Stimulated activated CD8-positive, alpha-beta memory T cell treated with anti-CD3 and anti-CD28 coated beads, Interleukin-2, amount 100 ng/mL, for 48 hours (primary cell): ENCODE data around the gene KIRREL3.

ENCODE experiments used
- DNase-seq, 2 donors: peaks; one replicate each; pipeline ENCODE4 v3.0.0-alpha.2; 2020; ENCODE audit warnings: low read depth in 2 of 2

Gene KIRREL3

GRCh38 chr11:126421271-126421671 is 579.3 kb downstream of the KIRREL3 start:
- DNase-seq = no peak

DNA sequence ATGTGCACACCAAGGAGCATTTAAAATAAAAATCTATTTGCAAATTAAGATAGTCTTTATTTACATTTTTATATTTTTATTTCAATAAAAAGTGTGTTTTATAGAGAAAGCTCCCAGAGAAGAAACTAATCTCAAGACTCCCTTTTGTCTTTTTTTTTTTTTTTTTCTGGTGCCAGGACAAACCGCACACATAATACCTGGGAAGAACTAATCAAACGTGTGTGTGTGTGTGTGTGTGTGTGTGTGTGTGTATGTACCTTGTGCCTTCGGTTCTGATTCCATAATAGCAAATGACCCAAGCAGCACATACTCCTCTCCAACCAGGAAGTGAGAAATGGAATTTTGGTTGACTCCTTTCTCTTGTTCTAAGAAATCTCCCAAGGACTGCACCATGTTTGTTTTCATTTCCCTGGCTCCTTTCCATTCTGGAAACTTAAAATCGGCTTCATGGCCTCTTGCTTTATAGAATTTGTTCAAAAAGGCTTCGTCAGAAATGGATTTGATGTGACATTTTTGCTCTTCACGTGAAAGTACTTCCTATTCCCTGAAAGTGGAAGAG is 579.8 kb downstream of the KIRREL3 start:
- no peak for DNase-seq

DNA sequence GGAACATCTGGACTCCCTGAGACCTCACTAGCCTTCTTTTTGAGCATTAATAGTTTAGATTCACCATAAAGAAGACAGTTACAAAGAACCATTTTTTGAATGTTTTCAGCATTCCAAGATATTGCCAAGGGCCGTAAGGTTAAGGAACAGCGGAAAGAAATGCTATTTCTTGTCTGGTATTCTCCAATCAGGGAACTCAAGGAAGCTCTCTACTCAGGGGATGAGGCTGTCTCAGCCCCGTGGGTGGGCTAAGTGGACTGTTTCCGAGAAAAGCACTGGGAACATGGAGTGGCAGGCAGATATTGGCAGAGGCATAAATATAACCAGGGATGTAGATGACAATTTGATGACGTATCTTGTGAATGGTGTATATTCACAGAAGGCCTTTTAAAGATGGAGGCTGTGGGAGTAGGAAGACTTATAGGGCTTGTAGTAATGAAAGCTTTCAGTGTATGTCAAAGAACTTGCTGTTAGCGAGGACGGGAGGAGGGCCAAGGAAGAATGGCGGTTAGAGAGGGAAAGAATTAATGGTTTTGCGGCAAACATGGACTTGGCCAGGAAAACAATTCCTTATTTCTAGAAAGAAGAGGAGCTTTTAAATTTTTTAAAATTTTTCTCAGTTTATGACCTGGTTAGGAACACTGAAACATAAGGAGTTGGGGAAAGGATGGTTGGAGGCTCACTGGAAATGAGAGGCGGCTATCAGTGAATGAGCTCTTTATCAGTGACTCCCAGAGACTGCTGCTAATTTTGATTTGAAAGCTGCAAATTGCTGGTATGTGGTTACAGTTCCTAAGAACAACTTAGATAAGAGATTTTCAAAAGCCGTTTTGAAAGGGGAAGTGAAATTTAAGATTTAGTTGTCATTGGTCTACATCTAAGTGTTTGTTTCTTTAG is 580.5 kb downstream of the KIRREL3 start:
- DNase-seq = no peak

- no peak for DNase-seq
Measured at GRCh38 chr11:126418887-126419286, 581.7 kb downstream of the KIRREL3 start.

DNA sequence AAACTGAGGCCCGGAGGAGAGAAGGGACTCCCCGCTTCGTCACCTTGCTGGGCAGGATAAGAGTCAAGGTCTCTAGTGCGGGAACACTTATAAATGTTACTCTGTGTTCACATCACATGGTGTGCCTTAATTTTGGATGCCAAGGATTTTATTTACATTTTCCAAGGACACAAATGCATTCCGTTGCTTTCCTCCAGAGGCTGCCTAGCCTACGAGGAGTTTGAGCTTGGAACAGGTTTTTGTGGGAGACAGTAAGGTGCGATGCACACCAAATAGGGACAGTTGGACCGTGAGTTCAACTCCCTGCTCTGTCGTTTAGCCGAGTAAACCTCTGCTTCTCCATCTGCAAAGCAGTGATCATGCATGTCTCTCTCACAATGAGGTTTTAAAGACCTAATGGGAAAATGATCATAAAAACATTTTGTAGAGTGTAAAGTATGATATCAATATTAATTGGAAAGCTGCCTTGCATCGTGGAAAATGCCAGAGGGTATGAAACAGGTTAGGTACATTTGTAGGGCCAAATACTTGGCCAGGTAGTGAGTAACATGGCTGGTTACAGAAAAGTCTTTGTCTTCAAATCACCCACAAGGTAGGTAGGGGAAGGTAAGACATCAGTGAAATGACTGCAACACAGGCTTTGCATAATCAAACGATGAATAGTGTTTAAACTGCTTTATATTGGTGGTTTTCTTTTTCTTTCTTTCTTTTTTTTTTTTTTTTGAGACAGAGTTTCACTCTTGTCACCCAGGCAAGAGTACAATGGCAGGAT is 583.3 kb downstream of the KIRREL3 start:
- DNase-seq = no peak

DNA sequence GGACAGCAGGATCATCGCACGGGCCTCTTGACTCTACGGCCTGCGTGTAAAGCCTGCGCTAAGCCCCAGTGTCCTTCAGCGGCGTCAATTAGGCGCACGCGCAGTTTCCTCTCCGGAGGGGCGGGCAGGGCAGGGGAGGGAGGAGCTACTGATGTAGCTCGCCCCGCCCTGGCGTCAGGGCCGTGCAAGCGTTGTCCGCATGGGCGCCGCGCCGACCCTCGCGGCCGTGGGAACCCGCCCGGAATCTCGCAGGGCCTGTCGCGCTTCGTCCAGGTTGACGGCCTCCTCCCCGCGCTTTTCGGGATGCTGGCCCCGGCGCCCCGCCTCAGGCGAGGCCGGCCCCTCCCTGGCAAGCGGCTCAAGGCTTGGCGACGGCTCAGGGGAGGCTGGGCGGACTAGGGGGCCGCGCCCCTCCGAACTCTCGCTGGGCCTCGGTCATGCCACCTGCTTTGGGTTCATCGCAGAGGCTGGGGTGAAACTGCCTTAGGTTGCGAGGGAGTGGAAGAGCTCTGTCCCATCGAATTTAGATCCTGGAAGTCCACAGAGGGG is 584.0 kb downstream of the KIRREL3 start:
- DNase-seq = peak; percentile 63 to 64

DNA sequence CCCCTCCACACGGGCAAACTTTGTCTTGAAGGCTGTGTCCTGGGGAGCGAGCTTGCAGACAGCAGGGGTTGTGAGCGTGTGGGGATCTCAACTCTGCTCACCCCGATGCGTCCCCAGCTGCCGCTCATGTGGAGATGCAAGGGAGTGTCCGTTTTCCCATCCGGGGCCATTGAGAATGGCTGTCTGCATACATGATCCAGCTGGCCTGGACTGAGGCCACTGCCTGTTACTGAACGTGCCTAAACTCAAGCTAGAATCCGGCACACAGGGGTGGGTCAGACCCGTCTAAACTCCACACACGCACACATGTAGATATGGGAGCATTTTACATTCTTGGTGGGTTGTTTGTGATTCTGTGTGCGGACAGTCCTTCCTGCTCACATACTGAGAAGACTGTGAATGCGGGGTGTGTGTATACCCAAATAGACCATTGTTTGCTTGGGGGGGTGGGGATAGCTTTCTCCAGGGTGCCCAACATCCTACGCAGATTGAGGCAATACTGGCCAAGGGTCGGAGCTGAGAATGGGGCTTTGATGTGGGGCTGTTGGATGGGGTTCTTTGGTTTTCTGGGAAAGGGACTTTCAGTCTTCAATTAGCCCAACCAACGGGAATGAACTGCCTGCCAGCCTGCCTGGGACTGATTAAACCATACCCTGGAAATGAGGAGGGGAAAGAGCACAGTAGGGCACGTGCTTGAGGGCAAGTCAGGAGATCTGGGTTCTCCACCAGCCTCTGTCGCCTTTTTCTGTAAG is 584.7 kb downstream of the KIRREL3 start:
- no peak for DNase-seq

DNA sequence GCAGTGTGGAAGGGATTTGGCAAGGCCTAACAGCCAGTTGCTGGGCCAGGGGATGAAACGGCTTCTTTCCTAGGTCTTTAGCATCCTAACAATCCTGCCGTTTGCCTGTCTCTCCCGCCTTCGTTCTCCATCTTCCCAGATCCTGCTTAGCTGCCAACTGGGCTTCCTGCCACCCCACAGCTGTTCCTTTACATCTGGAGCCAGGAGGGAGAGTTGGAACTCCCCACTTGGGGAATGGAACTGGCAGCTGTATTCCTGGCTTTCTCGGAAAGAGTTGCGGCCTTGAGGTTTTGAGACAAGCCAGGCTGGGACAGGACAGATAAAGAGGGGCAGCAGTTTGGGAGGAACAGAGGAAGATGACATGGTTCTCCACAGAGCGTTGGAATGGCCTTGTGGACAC is 585.4 kb downstream of the KIRREL3 start:
- DNase-seq = no peak

DNA sequence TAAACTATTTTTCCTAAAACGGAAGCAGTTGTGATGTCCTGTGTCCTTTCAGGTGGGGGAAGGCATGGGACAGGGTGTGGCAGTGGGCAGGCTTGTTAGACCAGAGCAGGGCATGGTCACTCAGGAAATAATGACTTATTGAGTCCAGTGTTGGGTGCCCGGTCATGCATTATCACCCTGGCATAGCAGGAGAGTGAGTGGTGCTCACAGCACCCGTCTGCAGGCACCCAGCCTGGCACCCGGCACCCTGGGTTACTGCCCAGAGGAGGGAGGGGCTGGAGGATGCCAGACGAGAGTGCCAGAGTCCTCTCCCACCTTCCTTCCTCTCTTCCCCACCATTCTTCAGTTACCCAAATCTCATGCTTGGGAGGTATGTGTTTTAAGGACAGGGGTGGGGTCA is 586.0 kb downstream of the KIRREL3 start:
- DNase-seq = no peak

GRCh38 chr11:126413843-126414405 is 586.6 kb downstream of the KIRREL3 start:
- DNase-seq = no peak

- DNase-seq = no peak
Measured at GRCh38 chr11:126413426-126413825, 587.1 kb downstream of the KIRREL3 start.

DNA sequence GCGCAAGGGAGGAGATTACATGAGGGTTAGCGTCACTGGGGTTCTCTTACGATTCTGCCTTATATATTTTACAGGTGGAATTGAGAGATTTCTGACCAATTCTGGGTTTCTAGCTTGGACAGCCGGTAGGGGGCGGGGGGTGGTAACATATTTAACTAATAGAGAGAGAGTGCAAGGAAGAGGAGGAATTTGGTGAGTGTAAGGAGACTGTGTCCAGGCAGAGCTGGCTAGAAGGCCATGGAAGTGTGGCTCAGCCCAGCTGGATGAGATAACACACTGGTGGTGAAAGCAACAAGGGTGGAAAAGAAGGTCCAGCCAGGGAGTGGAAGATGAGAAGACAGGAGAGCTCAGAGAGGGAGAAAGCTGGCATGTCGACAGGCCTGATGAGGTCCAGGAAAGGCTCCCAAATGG is 588.6 kb downstream of the KIRREL3 start:
- no peak for DNase-seq

DNA sequence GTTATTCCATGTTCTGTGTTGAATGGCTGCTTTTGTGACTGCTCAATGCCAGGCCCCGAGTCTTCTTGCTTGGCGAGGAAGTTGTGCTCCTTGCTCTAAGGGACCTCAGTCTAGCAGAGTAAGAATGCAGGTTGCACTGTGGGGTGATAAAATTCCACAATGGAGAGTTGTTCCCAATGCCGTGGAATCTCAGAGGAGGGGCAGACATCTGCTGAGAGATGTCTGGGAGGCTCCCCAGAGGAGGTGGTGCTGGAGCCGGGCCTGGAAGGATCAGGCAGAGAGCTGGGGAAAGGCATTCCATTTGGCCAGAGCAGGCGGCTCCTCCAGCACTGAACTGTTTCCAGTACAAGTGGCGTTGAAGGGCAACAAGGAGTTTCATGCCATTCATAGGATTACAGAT is 589.9 kb downstream of the KIRREL3 start:
- DNase-seq = no peak

DNA sequence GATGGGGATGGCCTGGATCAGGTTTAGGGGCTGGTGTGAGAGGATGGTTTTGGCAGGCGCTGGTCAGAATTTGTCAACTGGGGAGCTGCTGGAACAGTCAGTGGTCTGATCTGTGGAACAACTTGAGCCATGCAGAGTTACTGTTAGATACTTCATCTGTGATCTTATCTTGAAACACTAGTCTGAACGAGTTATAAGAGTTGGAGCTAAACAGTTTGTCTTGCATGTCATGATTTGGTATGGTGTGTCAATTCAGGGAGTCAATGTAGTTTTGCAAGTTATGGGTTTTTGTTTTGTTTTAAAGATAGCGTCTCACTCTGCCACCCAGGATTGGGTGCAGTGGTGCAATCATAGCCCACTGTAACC is 591.0 kb downstream of the KIRREL3 start:
- no peak for DNase-seq

GRCh38 chr11:126408901-126409619 is 591.5 kb downstream of the KIRREL3 start:
- DNase-seq = no peak

- DNase-seq = no peak
Measured at GRCh38 chr11:126408496-126408895, 592.1 kb downstream of the KIRREL3 start.

GRCh38 chr11:126407682-126408288 is 592.8 kb downstream of the KIRREL3 start:
- DNase-seq = no peak

GRCh38 chr11:126407101-126407521 is 593.5 kb downstream of the KIRREL3 start:
- DNase-seq = no peak

DNA sequence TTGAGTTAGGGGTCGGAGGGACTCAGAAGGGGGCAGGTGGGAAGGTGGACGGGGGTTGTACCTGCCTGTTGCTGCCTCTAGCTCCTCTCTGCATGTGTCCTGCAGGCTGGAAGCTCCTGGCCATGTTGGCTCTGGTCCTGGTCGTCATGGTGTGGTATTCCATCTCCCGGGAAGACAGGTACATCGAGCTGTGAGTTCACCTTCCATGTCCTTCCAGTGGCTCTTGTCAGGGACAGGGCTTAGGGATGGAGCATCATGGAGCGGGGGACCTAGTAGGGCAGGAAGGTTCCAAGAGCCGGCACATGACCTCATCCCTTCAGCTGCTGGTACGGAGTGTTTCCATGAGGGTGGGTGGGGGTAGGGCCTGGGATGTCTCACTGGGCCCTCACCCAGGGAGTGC is 594.2 kb downstream of the KIRREL3 start:
- no peak for DNase-seq

DNA sequence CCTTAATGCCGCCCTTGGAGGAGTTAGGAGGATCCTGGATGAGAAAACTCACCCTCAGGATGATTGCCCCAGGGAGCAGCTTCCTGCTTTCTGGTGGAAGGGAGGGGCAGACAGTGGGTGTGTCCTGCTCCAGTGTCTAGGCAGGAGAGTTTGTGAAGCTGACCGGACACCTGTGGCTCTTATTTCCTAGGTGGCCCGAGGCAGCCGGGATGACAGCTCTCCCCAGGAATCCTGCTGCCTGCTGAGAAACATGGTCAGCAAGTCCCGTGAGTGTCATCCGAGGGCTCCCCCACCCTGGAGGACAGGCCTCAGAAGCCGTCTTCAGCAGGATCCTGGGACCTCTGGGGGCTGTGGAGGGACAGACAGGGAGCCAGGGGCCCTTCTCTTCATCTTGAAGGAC is 594.7 kb downstream of the KIRREL3 start:
- DNase-seq = no peak
